Loucy (cell line): ENCODE results near the gene PITRM1.

ENCODE experiments used
- H2AFZ ChIP-seq: fragments of 200-600 bp; sonication (generic); 2 replicates; pipeline ENCODE4 v1.6.0; 2016; ENCODE audit warnings: antibody characterized with exemption, mild to moderate bottlenecking, low read length, moderate library complexity
- H3F3A ChIP-seq: fragments of 200-600 bp; 2 replicates; pipeline ENCODE4 v1.6.0; 2016; ENCODE audit warnings: antibody characterized with exemption, low read depth, mild to moderate bottlenecking
- H3K27me3 ChIP-seq: fragments of 200-600 bp; sonication (generic); 2 replicates; pipeline ENCODE4 v1.6.1; 2014; ENCODE audit warnings: low read length, mild to moderate bottlenecking; ENCODE audit not compliant: insufficient read depth, poor library complexity, severe bottlenecking
- H3K36me3 ChIP-seq: fragments of 200-600 bp; sonication (generic); 2 replicates; pipeline ENCODE4 v1.6.1; 2016; ENCODE audit warnings: low read length; ENCODE audit not compliant: insufficient read depth
- H3K4me1 ChIP-seq: fragments of 200-600 bp; sonication (generic); 2 replicates; pipeline ENCODE4 v1.5.1; 2014; ENCODE audit warnings: low read length, mild to moderate bottlenecking; ENCODE audit not compliant: insufficient read depth, poor library complexity, severe bottlenecking
- H3K4me2 ChIP-seq: fragments of 200-600 bp; sonication (generic); 2 replicates; pipeline ENCODE4 v1.6.0; 2014; ENCODE audit warnings: antibody characterized with exemption, low read length, low read depth, mild to moderate bottlenecking; ENCODE audit not compliant: poor library complexity, severe bottlenecking
- H3K4me3 ChIP-seq: fragments of 200-600 bp; sonication (generic); 2 replicates; pipeline ENCODE4 v1.5.1; 2014; ENCODE audit warnings: low read length, mild to moderate bottlenecking, mixed read lengths; ENCODE audit not compliant: poor library complexity, severe bottlenecking
- H3K79me2 ChIP-seq: fragments of 200-600 bp; sonication (generic); 2 replicates; pipeline ENCODE4 v1.6.1; 2014; ENCODE audit warnings: low read length; ENCODE audit not compliant: insufficient read depth
- H3K9ac ChIP-seq: fragments of 200-600 bp; sonication (generic); 2 replicates; pipeline ENCODE4 v1.6.0; 2014; ENCODE audit warnings: mild to moderate bottlenecking, low read depth, low read length, moderate library complexity; ENCODE audit not compliant: poor library complexity, severe bottlenecking
- H3K9me2 ChIP-seq: fragments of 200-600 bp; sonication (generic); replicated peaks from 2 replicates; pipeline ENCODE4 v1.6.1; 2016; ENCODE audit warnings: low read depth, low read length, mixed read lengths
- H3K9me3 ChIP-seq: fragments of 200-600 bp; sonication (generic); 2 replicates; pipeline ENCODE4 v1.6.1; 2014; ENCODE audit warnings: mild to moderate bottlenecking, antibody characterized with exemption, low read length, low read depth; ENCODE audit not compliant: insufficient read depth
- H4K20me1 ChIP-seq: fragments of 200-600 bp; sonication (generic); 2 replicates; pipeline ENCODE4 v1.6.0; 2014; ENCODE audit warnings: antibody characterized with exemption, low read length, mild to moderate bottlenecking; ENCODE audit not compliant: insufficient read depth, poor library complexity, severe bottlenecking
- CTCF ChIP-seq: fragments of 200-600 bp; sonication (generic); conservative IDR thresholded peaks from 2 replicates; pipeline ENCODE4 v1.5.1; 2014; ENCODE audit warnings: mild to moderate bottlenecking, antibody characterized with exemption, low read length
- EZH2phosphoT487 ChIP-seq: fragments of 200-600 bp; IDR thresholded peaks from 2 replicates; pipeline ENCODE4 v1.6.1; 2018; ENCODE audit warnings: antibody characterized with exemption, mild to moderate bottlenecking, moderate library complexity, borderline replicate concordance

PITRM1 gene

GRCh38 chr10:3217853-3218252 lies 45.3 kb upstream of the PITRM1 start:
- Histone ChIP-seq H4K20me1 (no peaks in the 10 kb centered on the region), H3K79me2 (no peaks in the 10 kb centered on the region), H2AFZ (no peak overlapping the region), H3K4me1 (no peaks in the 10 kb centered on the region), H3K9ac (no peak overlapping the region), H3K9me2 (no peaks in the 10 kb centered on the region), H3K27me3 (no peaks in the 10 kb centered on the region), H3K36me3 (no peaks in the 10 kb centered on the region), H3K9me3 (no peaks in the 10 kb centered on the region), H3K4me3 (no peak overlapping the region), H3K4me2 (no peak overlapping the region), H3F3A (no peaks in the 10 kb centered on the region)
- TF ChIP-seq CTCF = no peak
- no peak for TF ChIP-seq EZH2phosphoT487

GRCh38 chr10:3217301-3217700 lies 44.7 kb upstream of the PITRM1 start:
- Histone ChIP-seq H3F3A (no peaks in the 10 kb centered on the region), H3K9me3 (no peaks in the 10 kb centered on the region), H3K4me3 (no peak overlapping the region), H3K9ac (no peak overlapping the region), H3K4me2 (no peak overlapping the region), H4K20me1 (no peaks in the 10 kb centered on the region), H3K27me3 (no peaks in the 10 kb centered on the region), H3K36me3 (no peaks in the 10 kb centered on the region), H3K79me2 (no peaks in the 10 kb centered on the region), H2AFZ (no peak overlapping the region), H3K4me1 (no peaks in the 10 kb centered on the region), H3K9me2 (no peaks in the 10 kb centered on the region)
- no peak for TF ChIP-seq CTCF
- TF ChIP-seq EZH2phosphoT487 = no peak

GRCh38 chr10:3215153-3215775 lies 42.7 kb upstream of the PITRM1 start:
- no peak overlapping the region for H2AFZ ChIP-seq
- H3K4me1 ChIP-seq = no peaks in the 10 kb centered on the region
- no peaks in the 10 kb centered on the region for H3F3A ChIP-seq
- no peaks in the 10 kb centered on the region for H3K79me2 ChIP-seq
- no peaks in the 10 kb centered on the region for H3K36me3 ChIP-seq
- no peaks in the 10 kb centered on the region for H3K27me3 ChIP-seq
- no peak overlapping the region for H3K4me3 ChIP-seq
- no peaks in the 10 kb centered on the region for H4K20me1 ChIP-seq
- no peaks in the 10 kb centered on the region for H3K9me3 ChIP-seq
- TF ChIP-seq CTCF (no peak), EZH2phosphoT487 (no peak)
- H3K4me2 ChIP-seq = no peak overlapping the region
- H3K9ac ChIP-seq = no peak overlapping the region
- no peaks in the 10 kb centered on the region for H3K9me2 ChIP-seq
